Amniotic stem cell (primary cell): ENCODE results near the gene KRTAP5-11.
"Not testable (repeated sequence)": the region's sequence is repeated elsewhere in the genome, so short reads cannot be mapped to it uniquely, and the experiment has no call there.

Experiments
- DNase-seq: peaks from one replicate; lab custom pipeline; 2025; lab: John Stamatoyannopoulos, UW

Gene KRTAP5-11

GRCh38 chr11:71580057-71581003 is 2.3 kb downstream of the KRTAP5-11 start:
- peak; percentile 8 for DNase-seq

GRCh38 chr11:71579513-71579912 is 3.2 kb downstream of the KRTAP5-11 start:
- DNase-seq = not testable (repeated sequence)

- no peak for DNase-seq
Observed at GRCh38 chr11:71577469-71578004, 5.1 kb downstream of the KRTAP5-11 start.

GRCh38 chr11:71576688-71577465 is 5.8 kb downstream of the KRTAP5-11 start:
- DNase-seq = not testable (repeated sequence)

GRCh38 chr11:71575723-71576424 is 6.8 kb downstream of the KRTAP5-11 start:
- no peak for DNase-seq

GRCh38 chr11:71574418-71574817 is 8.3 kb downstream of the KRTAP5-11 start:
- DNase-seq = no peak

- no peak for DNase-seq
Observed at GRCh38 chr11:71572811-71573210, 9.9 kb downstream of the KRTAP5-11 start.

GRCh38 chr11:71571101-71571850 is 11.4 kb downstream of the KRTAP5-11 start:
- DNase-seq = not testable (repeated sequence)

GRCh38 chr11:71568704-71569349 is 13.8 kb downstream of the KRTAP5-11 start:
- DNase-seq = no peak

GRCh38 chr11:71567633-71568032 is 15.0 kb downstream of the KRTAP5-11 start:
- DNase-seq = not testable (repeated sequence)

- DNase-seq = not testable (repeated sequence)
Observed at GRCh38 chr11:71566626-71567599, 15.8 kb downstream of the KRTAP5-11 start.

GRCh38 chr11:71566081-71566620 is 16.5 kb downstream of the KRTAP5-11 start:
- DNase-seq = no peak

GRCh38 chr11:71565263-71565662 is 17.4 kb downstream of the KRTAP5-11 start, which contains the start of gene KRTAP5-10:
TSS of gene KRTAP5-10 (plus strand) at chr11:71565563. CDS start at chr11:71565588, 25 bp downstream.
- DNase-seq = no peak

GRCh38 chr11:71564430-71564829 is 18.2 kb downstream of the KRTAP5-11 start:
- no peak for DNase-seq

GRCh38 chr11:71563406-71563805 is 19.3 kb downstream of the KRTAP5-11 start:
- DNase-seq = peak; percentile 11

GRCh38 chr11:71562120-71562519 is 20.6 kb downstream of the KRTAP5-11 start:
- DNase-seq = no peak

GRCh38 chr11:71558996-71559395 is 23.7 kb downstream of the KRTAP5-11 start:
- no peak for DNase-seq

- DNase-seq = no peak
Observed at GRCh38 chr11:71557257-71557656, 25.4 kb downstream of the KRTAP5-11 start.

- DNase-seq = no peak
Observed at GRCh38 chr11:71556018-71556417, 26.7 kb downstream of the KRTAP5-11 start.
